Neural crest cell (in vitro differentiated cells): Measurements from ENCODE around the gene SESN1. TPM values are rescaled to one million over a fixed set of nuclear protein-coding genes. Genes with fewer than 3 reads are reported as not detected.

Experiments used
- DNase-seq: peaks from one replicate; pipeline ENCODE4 v3.0.0; 2021; ENCODE audit warnings: low read depth, mixed read lengths, low spot score
- H3K27ac Mint-ChIP-seq: one replicate; pipeline ENCODE4 v1.8.0; 2021; ENCODE audit warnings: mild to moderate bottlenecking, mixed read lengths; ENCODE audit not compliant: unreplicated experiment
- H3K27me3 Mint-ChIP-seq: 2 replicates; pipeline ENCODE4 v1.8.0; 2021; ENCODE audit warnings: low read depth, mild to moderate bottlenecking, mixed read lengths
- H3K36me3 Mint-ChIP-seq: 2 replicates; pipeline ENCODE4 v1.8.0; 2021; ENCODE audit warnings: low read depth, mild to moderate bottlenecking, mixed read lengths
- H3K4me1 Mint-ChIP-seq: 2 replicates; pipeline ENCODE4 v1.8.0; 2021; ENCODE audit warnings: mixed read lengths
- H3K4me3 Mint-ChIP-seq: one replicate; pipeline ENCODE4 v1.8.0; 2021; ENCODE audit warnings: mild to moderate bottlenecking, mixed read lengths
- H3K9me3 Mint-ChIP-seq: 2 replicates; pipeline ENCODE4 v1.8.0; 2021; ENCODE audit warnings: mixed read lengths
- CTCF ChIP-seq: fragments of 200-600 bp; sonication (generic); conservative IDR thresholded peaks from 2 replicates; pipeline ENCODE4 v1.5.0; 2021; ENCODE audit warnings: antibody characterized with exemption, mild to moderate bottlenecking
- total RNA-seq: library from RNA; stranded (reverse); gene quantifications from 2 replicates; pipeline ENCODE4 v1.2.1, GENCODE V29; 2021

SESN1 gene
- total RNA-seq, 1 donor from 2014 or later = 11.5 TPM

- Mint-ChIP-seq H3K4me3 (no peak overlapping the region), H3K9me3 (no peaks in the 10 kb centered on the region), H3K36me3 (no peaks in the 10 kb centered on the region), H3K4me1 (peaks cover 10% of the 10 kb centered on the region), H3K27me3 (no peaks in the 10 kb centered on the region), H3K27ac (no peak overlapping the region)
- TF ChIP-seq CTCF = no peak
- no peak for DNase-seq
Observed at GRCh38 chr6:109059153-109059552, 35.5 kb downstream of the SESN1 start.

GRCh38 chr6:109058620-109059019 lies 36.0 kb downstream of the SESN1 start:
- Mint-ChIP-seq H3K27me3 (no peaks in the 10 kb centered on the region), H3K4me3 (no peak overlapping the region)

GRCh38 chr6:109056661-109057060 lies 38.0 kb downstream of the SESN1 start:
- TF ChIP-seq CTCF = no peak
- H3K27ac Mint-ChIP-seq = no peak overlapping the region
- DNase-seq = no peak
- H3K36me3 Mint-ChIP-seq = no peaks in the 10 kb centered on the region
- no peaks in the 10 kb centered on the region for H3K27me3 Mint-ChIP-seq
- H3K4me1 Mint-ChIP-seq = peaks cover 26% of the 10 kb centered on the region
- H3K4me3 Mint-ChIP-seq = no peak overlapping the region
- no peaks in the 10 kb centered on the region for H3K9me3 Mint-ChIP-seq

More at GRCh38 chr6:109058620-109059019, 36.0 kb downstream of the SESN1 start:
- H3K36me3 Mint-ChIP-seq = no peaks in the 10 kb centered on the region
- TF ChIP-seq CTCF = no peak
- no peak for DNase-seq
- H3K27ac Mint-ChIP-seq = no peak overlapping the region
- no peaks in the 10 kb centered on the region for H3K9me3 Mint-ChIP-seq
- H3K4me1 Mint-ChIP-seq = peaks cover 11% of the 10 kb centered on the region

GRCh38 chr6:109055771-109056235 lies 38.8 kb downstream of the SESN1 start:
- DNase-seq = no peak
- Mint-ChIP-seq H3K4me1 (peaks cover 28% of the 10 kb centered on the region), H3K36me3 (no peaks in the 10 kb centered on the region), H3K4me3 (no peak overlapping the region), H3K9me3 (no peaks in the 10 kb centered on the region), H3K27ac (no peak overlapping the region), H3K27me3 (no peaks in the 10 kb centered on the region)
- no peak for TF ChIP-seq CTCF

GRCh38 chr6:109053336-109053735 lies 41.3 kb downstream of the SESN1 start:
- no peaks in the 10 kb centered on the region for H3K27me3 Mint-ChIP-seq
- no peak for TF ChIP-seq CTCF
- DNase-seq = no peak
- H3K36me3 Mint-ChIP-seq = peaks cover 3% of the 10 kb centered on the region
- no peak overlapping the region for H3K4me3 Mint-ChIP-seq
- H3K27ac Mint-ChIP-seq = no peak overlapping the region
- peaks cover 4% of the 10 kb centered on the region for H3K9me3 Mint-ChIP-seq
- H3K4me1 Mint-ChIP-seq = peaks cover 34% of the 10 kb centered on the region

GRCh38 chr6:109052852-109053251 lies 41.8 kb downstream of the SESN1 start:
- Mint-ChIP-seq H3K9me3 (peaks cover 7% of the 10 kb centered on the region), H3K27ac (no peak overlapping the region), H3K4me3 (no peak overlapping the region), H3K4me1 (peaks cover 34% of the 10 kb centered on the region), H3K36me3 (peaks cover 7% of the 10 kb centered on the region), H3K27me3 (no peaks in the 10 kb centered on the region)
- no peak for DNase-seq
- no peak for TF ChIP-seq CTCF
